GM19324 (cell line): ENCODE measurements around the gene PHAX.
A peak's percentile ranks its signal among the peaks of the same experiment; 100 is the strongest.
"Not testable (repeated sequence)": the region's sequence is repeated elsewhere in the genome, so short reads cannot be mapped to it uniquely, and the experiment has no call there.

Source experiments
- ATAC-seq: cut with Tn5 transposase; IDR thresholded peaks from one replicate; pipeline ENCODE4 v1.9.1; 2021; ENCODE audit warnings: mild to moderate bottlenecking, moderate library complexity; ENCODE audit not compliant: unreplicated experiment, low FRiP score

Gene PHAX, protein sequence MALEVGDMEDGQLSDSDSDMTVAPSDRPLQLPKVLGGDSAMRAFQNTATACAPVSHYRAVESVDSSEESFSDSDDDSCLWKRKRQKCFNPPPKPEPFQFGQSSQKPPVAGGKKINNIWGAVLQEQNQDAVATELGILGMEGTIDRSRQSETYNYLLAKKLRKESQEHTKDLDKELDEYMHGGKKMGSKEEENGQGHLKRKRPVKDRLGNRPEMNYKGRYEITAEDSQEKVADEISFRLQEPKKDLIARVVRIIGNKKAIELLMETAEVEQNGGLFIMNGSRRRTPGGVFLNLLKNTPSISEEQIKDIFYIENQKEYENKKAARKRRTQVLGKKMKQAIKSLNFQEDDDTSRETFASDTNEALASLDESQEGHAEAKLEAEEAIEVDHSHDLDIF

DNA sequence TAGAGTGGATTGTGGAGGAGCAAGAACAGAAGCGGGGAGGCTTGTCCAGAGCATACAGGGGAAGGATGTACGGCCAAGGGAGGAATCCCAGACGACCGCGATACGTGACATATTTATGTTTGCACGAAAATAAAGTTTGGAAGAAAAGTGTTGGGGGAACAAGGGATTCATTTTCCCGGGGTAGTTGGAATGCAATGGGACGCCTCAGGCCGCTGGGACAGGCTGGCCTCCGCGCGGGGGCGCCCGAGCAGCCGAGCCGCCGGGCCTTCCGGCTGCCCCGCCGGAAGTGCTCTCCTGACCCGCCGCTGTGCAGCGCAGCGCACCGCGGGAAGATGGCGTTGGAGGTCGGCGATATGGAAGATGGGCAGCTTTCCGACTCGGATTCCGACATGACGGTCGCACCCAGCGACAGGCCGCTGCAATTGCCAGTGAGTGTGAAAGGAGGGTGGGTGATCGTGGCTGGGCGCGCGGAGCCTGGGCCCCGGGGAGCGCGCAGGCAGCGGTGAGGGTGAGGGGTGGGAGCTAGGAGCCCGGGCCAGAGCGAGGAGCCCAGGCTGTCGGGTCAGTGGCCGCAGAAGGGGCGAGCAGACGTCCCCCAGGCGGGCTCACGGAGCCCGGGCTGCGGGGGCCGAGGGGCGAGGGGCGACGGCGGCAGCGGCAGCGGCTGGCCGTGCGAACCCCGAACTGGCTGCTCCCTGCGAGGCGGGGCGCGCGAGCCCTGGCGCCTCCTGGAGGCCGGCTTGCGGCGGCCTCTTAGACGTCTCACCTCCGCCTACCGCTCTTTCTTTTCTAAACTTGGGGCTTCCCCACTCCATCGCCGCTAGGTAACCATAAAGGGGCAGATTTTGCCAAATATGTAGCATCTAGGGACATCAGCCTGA is at the start of gene PHAX:
Gene PHAX (plus strand): TSS at position 317 of the 881 bp plus-strand sequence. CDS start 16 bp downstream, at position 333.
- ATAC-seq, result peak; percentile 97

DNA sequence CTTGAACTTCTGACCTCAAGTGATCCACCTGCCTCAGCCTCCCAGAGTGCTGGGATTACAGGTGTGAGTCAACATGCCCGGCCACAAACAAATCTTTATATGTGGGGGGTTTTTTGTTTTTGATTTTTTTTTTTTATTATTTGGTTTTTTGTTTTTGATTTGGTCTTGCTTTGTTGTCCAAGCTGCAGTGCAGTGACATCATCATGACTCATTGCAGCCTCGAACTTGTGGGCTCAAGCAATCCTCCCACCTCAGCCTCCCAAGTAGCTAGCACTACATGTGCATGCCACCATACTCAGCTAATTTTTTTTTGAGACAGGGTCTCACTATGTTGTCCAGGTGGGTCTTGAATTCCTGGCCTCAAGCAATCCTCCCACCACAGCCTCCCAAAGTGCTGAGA is 48.1 kb upstream of the PHAX start:
- no peak for ATAC-seq

DNA sequence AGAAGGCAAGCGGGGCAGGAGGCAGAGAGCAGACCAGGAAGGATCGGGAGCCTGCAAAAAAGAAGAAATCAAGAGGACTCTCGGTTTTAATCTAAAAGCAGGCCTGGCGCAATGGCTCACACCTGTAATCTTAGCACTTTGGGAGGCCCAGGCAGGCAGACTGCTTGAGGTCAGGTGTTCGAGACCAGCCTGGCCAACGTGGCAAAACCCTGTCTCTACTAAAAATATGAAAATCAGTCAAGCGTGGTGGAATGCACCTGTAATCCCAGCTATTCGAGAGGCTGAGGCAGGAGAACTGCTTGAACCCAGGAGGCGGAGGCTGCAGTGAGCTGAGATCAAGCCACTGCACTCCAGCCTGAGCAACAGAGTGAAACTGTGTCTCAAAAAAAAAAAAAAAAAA is 45.6 kb upstream of the PHAX start:
- ATAC-seq, result not testable (repeated sequence)

DNA sequence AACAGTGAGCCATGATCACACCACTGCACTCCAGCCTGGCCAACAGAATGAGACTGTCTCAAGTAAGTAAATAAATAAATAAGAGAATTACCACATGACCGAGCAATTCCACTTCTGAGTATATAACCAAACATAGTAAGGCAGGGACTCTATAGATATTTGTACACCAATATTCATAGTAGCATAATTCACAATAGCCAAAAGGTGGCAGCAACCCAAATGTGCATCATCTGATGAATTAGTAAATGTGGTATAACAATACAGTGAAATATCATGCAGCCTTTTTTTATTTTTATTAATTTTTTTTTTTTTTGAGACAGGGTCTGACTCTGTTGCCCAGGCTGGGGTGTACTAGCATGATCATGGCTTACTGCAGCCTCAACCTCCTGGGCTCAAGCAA is 38.8 kb upstream of the PHAX start:
- no peak for ATAC-seq

DNA sequence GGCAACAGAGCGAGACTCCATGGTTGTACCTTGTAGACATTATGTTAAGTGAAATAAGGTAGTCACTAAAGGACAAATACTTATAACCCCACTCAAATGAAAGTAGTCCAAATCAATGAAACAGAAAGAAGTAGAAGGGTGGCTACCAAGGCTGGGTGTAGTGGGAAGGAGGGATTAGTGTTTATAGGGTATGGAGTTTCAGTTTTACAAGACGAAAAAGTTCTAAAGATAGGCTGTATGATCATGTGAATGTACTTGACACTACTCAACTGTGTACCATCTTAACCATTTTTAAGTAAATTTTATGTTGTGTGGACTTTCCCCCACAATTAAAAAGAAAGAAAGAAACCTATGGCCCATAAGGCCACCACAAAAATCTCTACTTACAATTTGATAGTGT is 37.9 kb upstream of the PHAX start:
- ATAC-seq, result peak; percentile 60

DNA sequence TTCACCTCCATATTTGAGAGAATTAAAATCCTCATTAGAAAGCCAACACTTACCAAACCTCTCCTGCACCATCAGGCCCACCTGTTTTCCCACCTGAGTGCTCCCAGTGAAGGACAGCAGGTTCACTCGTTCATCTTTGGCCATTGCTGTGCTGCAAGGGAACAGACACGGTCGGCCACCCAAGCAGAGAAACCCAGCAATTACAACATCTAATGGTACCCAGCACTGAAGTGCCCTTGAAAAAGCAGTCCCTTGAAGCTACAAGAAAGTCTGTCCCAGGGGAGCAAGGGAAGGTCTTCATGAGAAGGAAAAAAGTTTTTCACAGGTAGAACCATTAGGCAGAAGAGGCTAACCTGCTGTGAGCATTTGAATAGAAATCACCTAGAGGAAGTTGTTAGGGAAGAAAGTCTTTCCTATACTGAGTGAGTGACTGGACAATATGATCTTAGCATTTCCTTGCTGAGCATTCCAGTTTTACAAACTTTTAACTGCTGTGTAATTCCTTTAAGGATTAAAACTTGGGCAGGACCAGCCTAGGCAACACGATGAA is 32.5 kb upstream of the PHAX start:
- ATAC-seq, result no peak

DNA sequence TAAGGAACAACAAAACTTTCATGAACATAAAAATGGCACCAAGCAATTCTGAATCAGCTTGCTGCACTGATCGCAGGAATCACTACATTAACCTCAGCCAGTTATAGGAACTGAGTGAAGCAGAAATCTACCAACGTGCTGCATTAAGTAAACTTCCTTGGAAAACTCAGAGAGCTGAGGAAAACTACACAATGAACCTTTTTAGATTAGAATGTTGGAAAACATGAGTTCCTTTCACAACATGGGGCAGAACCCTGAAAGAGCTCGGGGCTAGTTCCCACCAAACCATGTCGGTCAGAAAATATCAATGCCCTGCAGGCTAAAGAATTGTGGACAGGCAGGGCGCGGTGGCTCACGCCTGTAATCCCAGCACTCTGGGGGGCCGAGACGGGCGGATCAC is 25.1 kb upstream of the PHAX start:
- no peak for ATAC-seq

DNA sequence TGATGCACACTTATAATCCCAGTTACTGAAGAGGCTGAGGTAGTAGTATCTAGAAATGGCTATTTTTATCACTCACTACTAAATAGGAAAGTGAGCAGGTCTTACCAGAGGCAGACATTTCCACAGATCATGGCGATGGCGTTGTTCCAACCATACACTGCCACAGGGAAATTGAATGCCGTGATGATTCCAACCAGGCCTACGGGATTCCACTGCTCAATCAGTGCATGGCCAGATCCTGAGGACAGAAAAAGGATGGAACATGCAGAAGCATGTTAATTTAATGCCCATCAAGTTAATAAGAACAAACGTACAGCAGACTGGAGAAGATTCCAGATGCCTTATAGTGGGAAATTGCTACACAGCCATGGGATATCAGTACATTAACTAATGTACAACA is 23.8 kb upstream of the PHAX start:
- ATAC-seq, result no peak

DNA sequence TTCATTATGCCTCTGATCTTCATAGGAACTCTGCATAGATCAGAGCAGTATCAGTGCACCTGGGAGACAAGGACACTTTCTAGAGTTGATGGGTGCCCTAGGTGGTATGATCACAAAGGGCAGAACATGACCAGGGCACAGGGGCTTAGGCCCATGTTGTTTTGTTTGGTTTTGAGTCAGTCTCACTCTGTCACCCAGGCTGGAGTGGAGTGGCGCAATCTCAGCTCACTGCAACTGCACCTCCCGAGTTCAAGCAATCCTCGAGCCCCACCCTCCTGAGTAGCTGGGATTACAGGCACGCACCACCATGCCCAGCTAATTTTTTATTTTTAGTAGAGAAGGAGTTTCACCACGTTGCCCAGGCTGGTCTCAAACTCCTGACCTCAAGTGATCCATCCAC is 23.3 kb upstream of the PHAX start:
- ATAC-seq, result no peak

DNA sequence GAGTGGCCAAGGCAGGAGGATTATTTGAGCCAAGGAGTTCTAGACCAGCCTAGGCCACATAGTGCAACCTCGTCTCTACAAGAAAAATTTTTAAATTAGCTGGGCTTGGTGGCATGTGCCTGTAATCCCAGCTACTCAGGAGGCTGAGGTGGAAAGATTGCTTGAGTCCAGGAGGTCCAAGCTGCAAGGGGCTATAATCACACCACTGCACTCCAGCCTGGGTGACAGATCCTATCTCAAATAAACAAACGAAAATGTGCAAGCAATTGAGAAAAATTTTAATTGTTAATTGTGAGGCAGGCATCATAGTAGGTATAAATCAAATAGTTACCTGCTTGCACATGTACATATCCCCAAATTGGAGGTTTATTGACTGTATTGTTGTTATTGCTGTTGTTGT is 21.0 kb upstream of the PHAX start:
- no peak for ATAC-seq

DNA sequence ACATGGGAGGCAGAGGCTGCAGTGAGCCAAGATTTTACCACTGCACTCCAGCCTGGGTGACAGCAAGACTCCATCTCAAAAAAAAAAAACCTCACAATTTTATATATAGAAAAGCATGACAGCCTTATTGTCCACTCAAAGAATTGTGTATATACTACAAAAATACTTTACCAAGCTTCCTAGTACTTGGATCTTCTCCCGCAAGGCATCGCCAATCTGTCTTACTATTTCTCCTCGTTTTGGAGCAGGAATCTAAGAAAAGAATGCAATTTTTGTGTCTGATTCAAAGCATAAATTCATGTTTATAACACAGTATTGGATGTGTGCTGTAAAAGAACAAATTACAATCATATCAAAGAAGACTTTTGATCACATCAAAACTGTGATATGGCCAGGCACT is 17.0 kb upstream of the PHAX start:
- no peak for ATAC-seq

DNA sequence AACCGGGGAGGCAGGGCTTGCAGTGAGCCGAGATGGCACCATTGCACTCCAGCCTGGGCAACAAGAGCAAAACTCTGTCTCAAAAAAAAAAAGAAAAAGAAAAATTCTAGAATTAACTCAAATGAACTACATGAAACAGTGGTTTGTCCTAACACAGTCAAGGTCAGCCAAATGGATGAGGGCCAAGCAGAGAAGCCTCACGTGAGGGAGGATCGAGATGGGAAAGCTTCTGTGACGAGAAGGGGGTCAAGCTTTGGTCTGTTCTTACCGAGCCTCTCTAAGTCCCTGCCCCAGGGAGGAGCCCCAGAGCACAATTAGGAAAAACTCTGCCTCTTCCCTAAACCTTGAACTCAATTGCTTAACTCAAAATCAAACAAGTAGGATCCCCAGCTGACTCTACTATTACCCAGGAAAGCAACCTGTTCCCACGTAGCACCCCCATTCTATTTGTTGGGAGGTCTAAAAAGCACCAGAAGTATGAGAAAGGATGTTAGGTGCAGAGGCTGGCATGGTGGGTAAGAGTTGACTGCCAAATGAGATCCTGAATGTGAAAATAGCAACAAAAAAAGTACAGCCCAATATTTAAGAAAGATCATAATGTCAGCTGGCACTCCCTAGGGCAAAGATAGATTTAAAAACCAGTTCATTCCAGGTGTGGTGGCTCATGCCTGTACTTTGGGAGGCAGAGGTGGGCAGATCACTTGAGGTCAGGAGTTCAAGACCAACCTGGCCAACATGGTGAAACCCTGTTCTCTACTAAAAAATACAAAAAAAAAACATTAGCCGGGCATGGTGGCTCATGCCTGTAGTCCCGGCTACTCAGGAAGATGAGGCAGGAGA is 13.0 kb upstream of the PHAX start:
- no peak for ATAC-seq

DNA sequence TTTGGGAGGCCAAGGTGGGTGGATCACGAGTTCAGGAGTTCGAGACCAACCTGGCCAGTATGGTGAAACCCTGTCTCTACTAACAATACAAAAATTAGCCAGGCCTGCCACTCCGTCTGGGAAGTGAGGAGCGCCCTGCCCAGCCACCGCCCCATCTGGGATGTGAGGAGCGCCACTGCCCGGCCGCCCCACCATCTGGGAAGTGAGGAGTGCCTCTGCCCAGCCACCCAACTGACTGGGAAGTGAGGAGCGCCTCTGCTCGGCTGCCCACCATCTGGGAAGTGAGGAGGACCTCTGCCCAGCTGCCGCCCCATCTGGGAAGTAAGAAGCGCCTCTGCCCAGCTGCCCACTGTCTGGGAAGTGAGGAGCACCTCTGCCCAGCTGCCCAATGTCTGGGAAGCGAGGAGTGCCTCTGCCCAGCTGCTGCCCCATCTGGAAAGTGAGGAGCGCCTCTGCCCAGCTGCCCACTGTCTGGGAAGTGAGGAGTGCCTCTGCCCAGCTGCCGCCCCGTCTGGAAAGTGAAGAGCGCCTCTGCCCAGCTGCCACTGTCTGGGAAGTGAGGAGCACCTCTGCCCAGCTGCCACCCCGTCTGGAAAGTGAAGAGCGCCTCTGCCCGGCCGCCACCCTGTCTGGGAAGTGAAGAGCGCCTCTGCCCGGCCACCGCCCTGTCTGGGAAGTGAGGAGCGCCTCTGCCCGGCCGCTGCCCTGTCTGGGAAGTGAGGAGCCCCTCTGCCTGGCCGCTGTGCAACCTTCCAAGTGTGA is 11.0 kb upstream of the PHAX start:
- no peak for ATAC-seq

DNA sequence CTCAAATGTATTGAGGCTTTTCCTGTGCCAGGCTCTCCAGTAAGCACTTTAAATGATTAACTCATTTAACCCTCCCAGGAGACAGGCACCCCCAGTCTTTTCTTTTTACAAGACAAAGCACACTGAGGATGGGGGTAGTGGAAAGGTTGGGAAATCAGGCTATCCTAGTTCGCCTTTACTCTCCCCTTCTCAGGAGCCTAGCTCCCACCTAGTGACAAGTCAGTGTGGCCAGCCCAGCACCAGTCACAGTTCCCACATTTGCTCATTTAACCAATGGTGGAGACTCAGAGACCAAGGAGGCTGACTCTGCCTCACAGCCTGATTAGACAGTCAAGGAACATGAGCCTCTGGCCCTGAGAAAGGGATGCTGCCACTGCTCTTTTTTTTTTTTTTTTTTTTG is 9.2 kb upstream of the PHAX start:
- ATAC-seq, result no peak

DNA sequence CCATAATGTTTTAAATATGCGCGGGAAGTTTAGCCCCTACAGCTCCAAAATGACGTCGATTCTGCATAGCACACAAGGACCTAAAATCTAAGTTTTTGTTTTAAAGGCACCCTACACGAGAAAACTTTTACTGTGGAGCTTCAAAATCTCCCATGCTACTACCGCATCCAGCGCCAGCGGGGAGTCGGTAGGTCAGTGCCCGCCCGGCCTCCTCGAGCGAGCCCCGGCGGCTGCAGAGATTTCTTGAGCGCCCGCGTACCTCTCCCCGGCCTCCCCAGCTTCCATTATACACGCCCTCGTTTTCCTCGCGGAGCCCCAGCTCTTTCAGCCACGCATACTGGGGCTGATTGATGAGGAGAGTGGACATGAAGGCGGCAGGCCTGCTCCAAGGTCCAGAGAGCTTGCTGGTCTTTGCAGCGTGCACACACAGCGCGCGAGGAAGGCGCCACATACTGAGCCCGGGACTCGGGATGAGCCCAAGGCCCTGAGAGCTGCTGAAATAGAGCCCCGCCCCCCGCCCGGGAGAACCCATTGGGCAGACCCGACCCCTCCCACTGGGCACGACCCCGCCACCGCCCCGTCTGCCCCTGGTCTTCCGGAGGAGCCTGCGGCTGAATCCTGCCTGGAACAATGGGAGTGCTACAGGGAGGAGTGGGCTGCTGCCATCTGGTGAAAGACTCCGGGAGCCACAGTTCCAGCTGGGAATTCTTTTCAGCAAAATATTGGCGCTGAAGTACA is 5.8 kb upstream of the PHAX start, which contains the start of gene ALDH7A1:
Gene ALDH7A1 (minus strand): TSS at position 472 of the 738 bp plus-strand sequence. CDS start 21 bp downstream, at position 451.
- ATAC-seq, result peak; percentile 83

DNA sequence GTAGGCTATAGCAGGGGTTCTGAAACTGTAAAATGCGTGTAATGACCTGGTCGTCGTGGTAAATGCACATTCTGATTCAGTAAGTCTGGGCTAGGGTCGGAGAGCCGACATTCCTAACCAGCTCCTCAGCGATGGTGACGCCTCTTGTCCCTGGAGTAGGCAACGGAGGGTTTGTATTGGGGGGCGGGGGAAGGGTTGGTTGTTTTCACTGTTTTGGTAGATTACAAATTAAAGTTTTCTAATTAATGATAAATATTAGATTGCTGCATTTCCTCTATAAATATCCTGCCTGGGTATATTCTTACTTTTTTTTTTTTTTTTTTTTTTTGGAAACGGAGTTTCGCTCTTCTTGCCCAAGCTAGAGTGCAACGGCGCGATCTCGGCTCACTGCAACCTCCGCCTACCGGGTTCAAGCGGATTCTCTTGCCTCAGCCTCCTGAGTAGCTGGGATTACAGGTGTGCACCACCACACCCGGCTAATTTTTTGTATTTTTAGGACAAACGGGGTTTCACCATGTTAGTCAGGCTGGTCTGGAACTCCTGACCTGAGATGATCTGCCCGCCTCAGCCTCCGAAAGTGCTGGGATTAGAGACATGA is 5.2 kb upstream of the PHAX start:
- peak; percentile 9 for ATAC-seq

DNA sequence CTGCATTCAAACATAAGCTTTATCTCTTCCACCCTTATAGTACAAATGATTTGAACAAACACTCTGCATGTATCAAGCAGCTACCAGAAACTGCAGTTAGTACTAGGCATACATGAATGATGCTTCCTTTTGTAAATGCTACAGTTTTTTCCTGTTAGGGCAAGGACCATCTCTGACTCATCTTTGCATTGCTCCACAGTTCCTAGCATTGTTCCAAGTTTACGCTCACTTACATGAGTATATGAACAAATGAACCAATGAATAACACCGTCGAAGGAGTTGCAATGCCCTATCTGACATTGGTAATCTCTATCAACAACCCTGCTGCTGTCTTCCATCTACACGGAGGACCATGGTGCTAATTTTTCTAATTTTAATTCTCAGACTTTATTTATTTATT is 3.6 kb upstream of the PHAX start:
- ATAC-seq, result no peak

DNA sequence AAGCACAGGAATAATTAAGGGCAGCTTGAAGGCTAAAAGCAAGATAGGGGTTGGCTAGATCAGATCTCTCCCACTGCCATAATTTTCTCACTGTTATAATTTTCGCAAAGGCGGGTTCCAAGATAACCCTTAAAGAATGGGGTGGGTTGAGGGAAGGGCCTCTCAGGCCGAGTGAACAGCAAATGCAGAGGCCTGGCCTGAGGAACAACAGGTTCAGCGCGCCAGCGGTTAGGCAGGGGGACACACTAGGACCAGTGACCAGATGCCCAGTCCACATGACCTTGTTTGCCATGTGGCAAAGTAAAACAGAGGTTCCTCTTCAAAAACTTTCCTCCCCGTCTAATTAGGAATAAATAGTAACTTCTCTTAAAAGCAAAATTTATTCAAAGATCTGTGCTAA is 1.2 kb upstream of the PHAX start:
- no peak for ATAC-seq
